OCI-LY1 (cell line): ENCODE measurements around the gene RFTN1.

Experiments used
- H2AFZ ChIP-seq: fragments of 200-600 bp; sonication (generic), shearing (Covaris generic); 2 replicates; pipeline ENCODE4 v1.6.0; 2014; ENCODE audit warnings: antibody characterized with exemption, mild to moderate bottlenecking, low read length
- H3F3A ChIP-seq: fragments of 200-600 bp; sonication (generic), shearing (Covaris generic); 2 replicates; pipeline ENCODE4 v1.6.0; 2014; ENCODE audit warnings: mild to moderate bottlenecking, antibody characterized with exemption, low read length, moderate library complexity; ENCODE audit not compliant: insufficient read depth
- H3K27ac ChIP-seq: fragments of 200-600 bp; sonication (generic); 2 replicates; pipeline ENCODE4 v1.5.1; 2014; ENCODE audit warnings: low read length, mixed run types, mild to moderate bottlenecking, low read depth; ENCODE audit not compliant: poor library complexity, severe bottlenecking
- H3K27me3 ChIP-seq: fragments of 200-600 bp; sonication (generic); 2 replicates; pipeline ENCODE4 v1.6.0; 2014; ENCODE audit warnings: antibody characterized with exemption, mild to moderate bottlenecking, low read length, moderate library complexity; ENCODE audit not compliant: insufficient read depth
- H3K36me3 ChIP-seq: fragments of 200-600 bp; sonication (generic); 2 replicates; pipeline ENCODE4 v1.6.1; 2014; ENCODE audit warnings: mild to moderate bottlenecking, antibody characterized with exemption, low read length, moderate library complexity, mixed read lengths; ENCODE audit not compliant: insufficient read depth
- H3K4me1 ChIP-seq: fragments of 200-600 bp; sonication (generic); 2 replicates; pipeline ENCODE4 v1.5.1; 2014; ENCODE audit warnings: mild to moderate bottlenecking, low read length, moderate library complexity; ENCODE audit not compliant: insufficient read depth, severe bottlenecking
- H3K4me2 ChIP-seq: fragments of 200-600 bp; sonication (generic), shearing (Covaris generic); 2 replicates; pipeline ENCODE4 v1.6.1; 2014; ENCODE audit warnings: low read length
- H3K4me3 ChIP-seq: fragments of 200-600 bp; sonication (generic); 2 replicates; pipeline ENCODE4 v1.5.1; 2014; ENCODE audit warnings: low read length, low read depth, mild to moderate bottlenecking, mixed read lengths; ENCODE audit not compliant: poor library complexity, severe bottlenecking
- H3K79me2 ChIP-seq: fragments of 200-600 bp; shearing (Covaris generic); 2 replicates; pipeline ENCODE4 v1.6.1; 2016; ENCODE audit warnings: mixed run types, low read length, mixed read lengths; ENCODE audit not compliant: insufficient read depth
- H3K9ac ChIP-seq: fragments of 200-600 bp; sonication (generic), shearing (Covaris generic); 2 replicates; pipeline ENCODE4 v1.6.1; 2014; ENCODE audit warnings: mild to moderate bottlenecking, low read length, mixed read lengths
- H3K9me2 ChIP-seq: fragments of 200-600 bp; sonication (generic), shearing (Covaris generic); 2 replicates; pipeline ENCODE4 v1.6.1; 2014; ENCODE audit warnings: low read depth, mild to moderate bottlenecking, low read length, mixed read lengths
- H3K9me3 ChIP-seq: fragments of 200-600 bp; shearing (Covaris generic); 2 replicates; pipeline ENCODE4 v1.6.1; 2014; ENCODE audit warnings: low read length, mixed read lengths
- H4K20me1 ChIP-seq: fragments of 200-600 bp; sonication (generic), shearing (Covaris generic); 2 replicates; pipeline ENCODE4 v1.6.0; 2016; ENCODE audit warnings: mild to moderate bottlenecking, low read length; ENCODE audit not compliant: insufficient read depth
- EZH2 ChIP-seq: fragments of 200-600 bp; sonication (generic), shearing (Covaris generic); IDR thresholded peaks from 2 replicates; pipeline ENCODE4 v1.8.0; 2017; ENCODE audit warnings: borderline replicate concordance, mixed run types, mild to moderate bottlenecking, antibody characterized with exemption, low read length, moderate library complexity, mixed read lengths
- TF ChIP-seq, protein P1 (sequence below): fragments of 200-600 bp; sonication (generic), shearing (Covaris generic); IDR thresholded peaks from 2 replicates; pipeline ENCODE4 v1.5.1; 2017; ENCODE audit warnings: mild to moderate bottlenecking, antibody characterized with exemption, low read length, moderate library complexity, mixed read lengths

The RFTN1 gene

DNA sequence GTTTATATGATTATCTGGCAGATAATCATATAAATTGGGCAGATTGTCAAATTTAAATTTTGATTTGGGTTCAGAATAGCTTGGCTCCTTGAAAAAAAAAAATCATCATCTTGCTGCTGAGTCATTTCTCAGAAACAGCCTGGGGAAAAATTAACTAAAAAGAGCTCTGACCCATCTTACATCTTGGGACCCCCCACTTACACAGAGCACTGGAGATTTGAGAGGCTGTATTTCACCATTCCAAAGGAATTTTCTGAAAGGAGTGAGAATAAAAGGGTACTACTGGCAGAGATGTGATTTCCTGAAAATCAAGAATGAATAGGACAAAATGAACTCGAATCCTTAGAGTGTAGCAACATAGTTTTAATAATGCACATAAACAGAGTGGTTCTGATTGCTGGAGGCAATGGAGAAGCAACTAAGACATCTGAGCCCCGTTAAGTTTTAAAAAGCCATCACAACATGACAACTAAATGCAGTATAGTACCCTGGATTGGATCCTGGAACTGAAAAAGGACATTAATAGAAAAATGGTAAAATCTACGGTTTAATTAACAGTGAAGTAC lies 97.5 kb downstream of the RFTN1 start:
- Histone ChIP-seq H3K4me2 (no peak overlapping the region), H3K79me2 (peaks cover 95% of the 10 kb centered on the region), H3K27me3 (no peaks in the 10 kb centered on the region), H3K9me3 (no peaks in the 10 kb centered on the region), H4K20me1 (no peaks in the 10 kb centered on the region), H3K36me3 (peaks cover 86% of the 10 kb centered on the region), H3K9me2 (no peaks in the 10 kb centered on the region), H3F3A (0 out of 2 replicates have a peak, but pooled peaks cover 3% of the 10 kb centered on the region), H3K27ac (peak overlapping the region; percentile 68), H2AFZ (no peak overlapping the region), H3K4me3 (no peak overlapping the region), H3K4me1 (peaks cover 100% of the 10 kb centered on the region), H3K9ac (no peak overlapping the region)
- TF ChIP-seq, protein P1, sequence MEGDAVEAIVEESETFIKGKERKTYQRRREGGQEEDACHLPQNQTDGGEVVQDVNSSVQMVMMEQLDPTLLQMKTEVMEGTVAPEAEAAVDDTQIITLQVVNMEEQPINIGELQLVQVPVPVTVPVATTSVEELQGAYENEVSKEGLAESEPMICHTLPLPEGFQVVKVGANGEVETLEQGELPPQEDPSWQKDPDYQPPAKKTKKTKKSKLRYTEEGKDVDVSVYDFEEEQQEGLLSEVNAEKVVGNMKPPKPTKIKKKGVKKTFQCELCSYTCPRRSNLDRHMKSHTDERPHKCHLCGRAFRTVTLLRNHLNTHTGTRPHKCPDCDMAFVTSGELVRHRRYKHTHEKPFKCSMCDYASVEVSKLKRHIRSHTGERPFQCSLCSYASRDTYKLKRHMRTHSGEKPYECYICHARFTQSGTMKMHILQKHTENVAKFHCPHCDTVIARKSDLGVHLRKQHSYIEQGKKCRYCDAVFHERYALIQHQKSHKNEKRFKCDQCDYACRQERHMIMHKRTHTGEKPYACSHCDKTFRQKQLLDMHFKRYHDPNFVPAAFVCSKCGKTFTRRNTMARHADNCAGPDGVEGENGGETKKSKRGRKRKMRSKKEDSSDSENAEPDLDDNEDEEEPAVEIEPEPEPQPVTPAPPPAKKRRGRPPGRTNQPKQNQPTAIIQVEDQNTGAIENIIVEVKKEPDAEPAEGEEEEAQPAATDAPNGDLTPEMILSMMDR = no peak
- no peak for TF ChIP-seq EZH2

DNA sequence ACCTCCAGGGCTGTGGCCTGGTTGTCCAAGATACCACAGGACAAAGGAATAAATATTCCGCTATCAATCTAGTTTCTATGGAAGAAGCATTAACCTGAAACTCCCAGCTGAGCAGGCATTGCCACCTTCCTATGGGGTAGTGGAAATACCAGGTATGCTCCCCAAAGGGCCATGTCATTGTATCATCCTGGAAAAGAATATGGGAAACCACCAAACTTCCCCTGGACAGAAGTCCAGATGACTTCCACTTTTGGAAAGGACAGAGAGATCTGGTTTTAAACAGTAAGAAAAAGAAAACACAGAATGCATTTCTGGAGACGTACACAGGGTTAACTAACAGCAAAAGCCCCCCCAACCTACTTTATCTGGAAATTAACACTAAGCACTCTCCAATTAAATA lies 100.2 kb downstream of the RFTN1 start:
- Histone ChIP-seq H3K36me3 (peaks cover 78% of the 10 kb centered on the region), H3K9me3 (no peaks in the 10 kb centered on the region), H3K9ac (no peak overlapping the region; the same call in 1 of the 2 replicates), H3K4me2 (no peak overlapping the region; the same call in 1 of the 2 replicates), H3K4me1 (peaks cover 79% of the 10 kb centered on the region), H3K4me3 (no peak overlapping the region), H3K27ac (peak overlapping the region; percentile 72), H4K20me1 (no peaks in the 10 kb centered on the region), H3F3A (no peaks in the 10 kb centered on the region), H2AFZ (no peak overlapping the region), H3K79me2 (peaks cover 75% of the 10 kb centered on the region), H3K27me3 (no peaks in the 10 kb centered on the region), H3K9me2 (no peaks in the 10 kb centered on the region)
- TF ChIP-seq, protein P1 = no peak
- no peak for TF ChIP-seq EZH2

DNA sequence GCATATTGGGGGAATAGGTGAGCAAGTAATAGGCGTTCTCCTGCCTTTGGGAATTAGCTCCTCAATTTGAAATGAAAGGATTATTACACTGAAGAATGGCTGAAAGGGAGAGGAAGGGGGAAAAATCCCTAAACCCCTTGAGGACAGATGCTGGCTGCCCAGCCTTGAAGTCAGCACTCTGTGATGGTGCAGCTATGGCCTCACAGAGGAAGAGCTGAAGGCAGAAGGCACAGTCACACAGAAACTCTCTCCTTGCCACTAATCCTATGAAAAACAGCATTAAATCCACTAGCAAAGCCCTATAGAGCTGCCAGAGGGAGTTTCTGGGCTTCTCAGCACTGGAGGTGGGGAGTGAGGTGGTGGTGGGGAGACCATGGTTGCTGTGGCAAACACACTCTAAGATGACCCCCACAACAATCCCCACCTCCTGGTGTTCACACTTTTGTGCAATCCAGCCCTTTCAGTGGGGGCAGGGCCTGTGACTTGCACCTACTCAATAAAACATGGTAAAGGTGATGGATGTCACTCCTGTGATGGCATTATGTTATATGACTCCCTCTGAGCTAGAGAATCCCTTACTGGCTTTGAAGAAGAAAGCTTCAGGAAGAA lies 101.2 kb downstream of the RFTN1 start:
- H3K36me3 ChIP-seq = peaks cover 78% of the 10 kb centered on the region
- no peaks in the 10 kb centered on the region for H4K20me1 ChIP-seq
- peak overlapping the region; percentile 72 for H3K27ac ChIP-seq
- no peaks in the 10 kb centered on the region for H3K9me2 ChIP-seq
- peak overlapping the region; percentile 29; the same call in 1 of the 2 replicates for H3K9ac ChIP-seq
- H3K79me2 ChIP-seq = peaks cover 69% of the 10 kb centered on the region
- no peak overlapping the region for H3K4me3 ChIP-seq
- H3K4me2 ChIP-seq = peak overlapping the region; percentile 13; the same call in 1 of the 2 replicates
- TF ChIP-seq, protein P1 = no peak
- no peak for TF ChIP-seq EZH2
- H3K4me1 ChIP-seq = peaks cover 76% of the 10 kb centered on the region
- H2AFZ ChIP-seq = no peak overlapping the region
- H3K9me3 ChIP-seq = no peaks in the 10 kb centered on the region
- no peaks in the 10 kb centered on the region for H3F3A ChIP-seq
- H3K27me3 ChIP-seq = no peaks in the 10 kb centered on the region
